ENCODE results near the gene GOLGA6L9.
"Not testable (repeated sequence)": the region's sequence is repeated elsewhere in the genome, so short reads cannot be mapped to it uniquely, and the experiment has no call there.

Gene GOLGA6L9
- 1.3 to 13.0 (median 2.4) reads per million in 9 experiments for total RNA-seq

GRCh38 chr15:82429693-82430092 lies at the start of gene GOLGA6L9:
TSS of gene GOLGA6L9 (plus strand) at chr15:82429816. CDS start at chr15:82430080, 264 bp downstream.
- H3K4me3 Mint-ChIP-seq; H3K36me3 Mint-ChIP-seq (ENCODE audit: insufficient read depth); ATAC-seq (replicated peaks); H3K4me1 Mint-ChIP-seq (ENCODE audit: low read depth in 2 of 2); H3K27ac Mint-ChIP-seq; H3K9me3 Mint-ChIP-seq; H3K27me3 Mint-ChIP-seq; DNase-seq: not testable (repeated sequence)

DNA sequence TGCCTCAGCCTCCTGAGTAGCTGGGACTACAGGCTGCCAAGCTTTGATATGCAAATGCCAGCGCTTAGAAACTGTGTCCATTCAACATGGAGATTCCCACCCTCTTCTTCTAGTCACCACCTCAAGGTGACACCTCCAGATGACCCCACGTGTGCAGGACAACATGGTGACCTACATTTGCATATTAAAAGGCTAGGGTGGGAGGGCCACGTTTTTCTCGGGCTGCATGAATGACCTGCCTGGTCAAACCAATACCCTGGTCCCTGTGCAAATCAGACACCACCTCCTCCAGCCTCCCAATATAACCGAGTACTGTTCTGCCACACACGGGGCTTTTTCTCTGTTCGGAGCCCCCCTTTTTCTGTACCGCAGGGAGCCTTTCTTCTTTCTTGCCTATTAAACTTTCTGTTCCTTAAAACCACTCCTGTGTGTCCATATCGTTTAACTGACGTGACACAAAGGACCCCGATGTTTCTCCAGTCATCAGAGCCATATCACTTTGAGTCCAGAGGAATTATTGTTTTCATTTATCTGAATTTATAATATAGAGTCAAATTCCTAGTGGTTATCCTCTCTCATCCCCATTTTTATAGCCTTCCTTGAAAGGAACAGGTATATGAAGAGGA lies 48.2 kb upstream of the GOLGA6L9 start:
- not testable (repeated sequence) for DNase-seq; H3K9me3 Mint-ChIP-seq; ATAC-seq (replicated peaks); H3K4me3 Mint-ChIP-seq; H3K4me1 Mint-ChIP-seq (ENCODE audit: low read depth in 2 of 2); H3K27me3 Mint-ChIP-seq; H3K36me3 Mint-ChIP-seq (ENCODE audit: insufficient read depth)
- H3K27ac Mint-ChIP-seq, result peak overlapping the region in 1 of 2 donors; percentile 15

GRCh38 chr15:82387209-82387608 lies 42.4 kb upstream of the GOLGA6L9 start:
- H3K9me3 Mint-ChIP-seq; H3K27me3 Mint-ChIP-seq; H3K36me3 Mint-ChIP-seq (ENCODE audit: insufficient read depth); ATAC-seq (replicated peaks); DNase-seq; H3K27ac Mint-ChIP-seq; H3K4me1 Mint-ChIP-seq (ENCODE audit: low read depth in 2 of 2); H3K4me3 Mint-ChIP-seq: not testable (repeated sequence)

GRCh38 chr15:82390152-82390551 lies 39.5 kb upstream of the GOLGA6L9 start:
- H3K36me3 Mint-ChIP-seq (ENCODE audit: insufficient read depth); H3K27me3 Mint-ChIP-seq; H3K9me3 Mint-ChIP-seq; H3K27ac Mint-ChIP-seq; ATAC-seq (replicated peaks); H3K4me3 Mint-ChIP-seq; DNase-seq; H3K4me1 Mint-ChIP-seq (ENCODE audit: low read depth in 2 of 2): not testable (repeated sequence)

DNA sequence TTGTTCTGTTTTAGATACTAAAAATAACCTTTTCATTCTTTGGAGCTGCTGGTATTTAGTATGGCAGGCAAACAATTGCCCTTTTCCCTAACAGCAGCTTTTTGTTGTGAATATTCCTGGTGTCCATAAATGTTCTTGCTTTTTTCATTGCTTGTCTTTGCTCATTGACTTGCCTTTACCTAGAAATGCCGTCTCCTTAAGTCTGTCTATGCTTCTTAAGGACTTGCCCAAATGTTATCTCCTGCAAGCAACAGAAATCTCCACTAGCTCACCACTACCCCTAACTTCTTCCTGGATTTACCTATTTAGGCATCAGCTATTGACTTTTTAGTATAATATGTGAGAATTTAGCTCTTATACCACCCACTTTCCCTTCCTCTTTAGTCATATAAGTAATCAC lies 37.5 kb upstream of the GOLGA6L9 start:
- not testable (repeated sequence) for H3K4me1 Mint-ChIP-seq (ENCODE audit: low read depth in 2 of 2); H3K27ac Mint-ChIP-seq; H3K9me3 Mint-ChIP-seq; H3K27me3 Mint-ChIP-seq; ATAC-seq (replicated peaks); DNase-seq; H3K36me3 Mint-ChIP-seq (ENCODE audit: insufficient read depth); H3K4me3 Mint-ChIP-seq

DNA sequence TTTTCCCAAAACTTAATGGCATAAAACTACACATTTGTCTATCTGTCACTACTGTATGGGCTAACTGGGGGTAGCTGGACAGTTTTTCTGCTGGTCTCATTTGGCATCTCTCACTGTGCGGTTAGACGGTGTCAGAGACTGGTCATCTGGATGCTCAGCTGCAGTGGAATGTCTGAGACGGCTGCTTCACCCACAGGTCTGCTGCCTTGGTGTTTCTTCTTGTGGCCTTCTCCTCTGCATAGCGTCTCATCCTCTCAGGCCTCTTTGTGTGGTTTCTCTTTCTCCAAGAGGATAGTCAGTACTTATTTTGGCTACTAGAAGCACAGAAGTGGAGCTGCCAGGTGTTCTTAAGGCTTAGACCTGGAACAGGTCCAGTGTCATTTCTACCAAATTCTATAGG lies 35.9 kb upstream of the GOLGA6L9 start:
- no peak for DNase-seq

GRCh38 chr15:82395788-82396187 lies 33.8 kb upstream of the GOLGA6L9 start:
- not testable (repeated sequence) for H3K27ac Mint-ChIP-seq; H3K9me3 Mint-ChIP-seq; H3K4me1 Mint-ChIP-seq (ENCODE audit: low read depth in 2 of 2); H3K36me3 Mint-ChIP-seq (ENCODE audit: insufficient read depth); DNase-seq; H3K4me3 Mint-ChIP-seq; H3K27me3 Mint-ChIP-seq; ATAC-seq (replicated peaks)

More for the DNA sequence above, 35.9 kb upstream of the GOLGA6L9 start:
- no peaks in the 10 kb centered on the region for H3K36me3 Mint-ChIP-seq (ENCODE audit: insufficient read depth)
- H3K9me3 Mint-ChIP-seq, result no peaks in the 10 kb centered on the region
- peaks cover 0 to 3% of the 10 kb centered on the region in 2 donors for H3K4me1 Mint-ChIP-seq (ENCODE audit: low read depth in 2 of 2)
- ATAC-seq (replicated peaks), result no peak
- no peak overlapping the region for H3K27ac Mint-ChIP-seq
- H3K4me3 Mint-ChIP-seq, result no peak overlapping the region
- H3K27me3 Mint-ChIP-seq, result no peaks in the 10 kb centered on the region

DNA sequence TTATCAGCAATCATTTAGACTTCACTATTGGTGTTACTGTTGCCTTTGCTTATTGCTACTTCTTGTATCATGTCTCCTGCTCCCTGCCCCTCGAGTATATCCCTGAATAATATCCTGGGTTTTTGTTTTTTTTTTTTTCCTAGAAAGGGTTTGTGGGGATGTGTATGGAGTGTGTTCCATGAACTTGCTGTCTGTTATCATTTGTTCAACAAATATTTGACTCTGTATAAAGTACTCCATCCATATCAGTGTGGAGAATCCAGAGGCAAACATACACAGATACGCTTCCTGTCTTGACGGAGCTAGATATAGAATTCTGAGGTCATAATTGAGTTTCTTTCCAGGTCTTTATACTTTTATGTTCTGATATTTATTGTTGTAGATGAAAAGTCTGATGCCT lies 31.8 kb upstream of the GOLGA6L9 start:
- no peak overlapping the region for H3K4me3 Mint-ChIP-seq
- H3K9me3 Mint-ChIP-seq, result no peaks in the 10 kb centered on the region
- peaks cover 0 to 5% of the 10 kb centered on the region in 2 donors for H3K4me1 Mint-ChIP-seq (ENCODE audit: low read depth in 2 of 2)
- DNase-seq (no peak), ATAC-seq (replicated peaks) (no peak)
- H3K27ac Mint-ChIP-seq, result no peak overlapping the region
- peaks cover 6% of the 10 kb centered on the region for H3K36me3 Mint-ChIP-seq (ENCODE audit: insufficient read depth)
- H3K27me3 Mint-ChIP-seq, result no peaks in the 10 kb centered on the region

DNA sequence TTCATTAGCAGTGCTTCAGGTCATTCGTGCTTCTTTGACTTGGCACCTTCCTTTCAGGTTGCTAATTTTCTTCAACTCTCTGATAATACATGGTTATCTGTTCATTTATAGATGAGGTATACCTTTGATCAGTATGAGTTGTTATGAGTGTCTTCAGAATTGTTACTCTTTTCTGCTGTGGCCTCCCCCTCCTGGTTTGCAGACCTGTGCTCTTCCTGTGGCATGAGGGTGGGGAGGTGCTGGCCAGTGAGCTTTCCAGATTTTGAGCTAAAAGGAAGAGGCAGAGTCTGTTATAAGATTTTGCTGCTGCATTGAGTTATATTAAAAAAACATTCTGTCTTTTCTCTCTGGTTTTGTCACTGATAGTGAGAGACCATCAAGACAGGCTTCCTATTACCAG lies 30.8 kb upstream of the GOLGA6L9 start:
- peaks cover 6% of the 10 kb centered on the region for H3K36me3 Mint-ChIP-seq (ENCODE audit: insufficient read depth)
- H3K9me3 Mint-ChIP-seq, result no peaks in the 10 kb centered on the region
- no peak overlapping the region for H3K27ac Mint-ChIP-seq
- DNase-seq, result no peak
- ATAC-seq (replicated peaks), result no peak
- no peaks in the 10 kb centered on the region for H3K27me3 Mint-ChIP-seq
- H3K4me3 Mint-ChIP-seq, result no peak overlapping the region
- peaks cover 0 to 2% of the 10 kb centered on the region in 2 donors for H3K4me1 Mint-ChIP-seq (ENCODE audit: low read depth in 2 of 2)

DNA sequence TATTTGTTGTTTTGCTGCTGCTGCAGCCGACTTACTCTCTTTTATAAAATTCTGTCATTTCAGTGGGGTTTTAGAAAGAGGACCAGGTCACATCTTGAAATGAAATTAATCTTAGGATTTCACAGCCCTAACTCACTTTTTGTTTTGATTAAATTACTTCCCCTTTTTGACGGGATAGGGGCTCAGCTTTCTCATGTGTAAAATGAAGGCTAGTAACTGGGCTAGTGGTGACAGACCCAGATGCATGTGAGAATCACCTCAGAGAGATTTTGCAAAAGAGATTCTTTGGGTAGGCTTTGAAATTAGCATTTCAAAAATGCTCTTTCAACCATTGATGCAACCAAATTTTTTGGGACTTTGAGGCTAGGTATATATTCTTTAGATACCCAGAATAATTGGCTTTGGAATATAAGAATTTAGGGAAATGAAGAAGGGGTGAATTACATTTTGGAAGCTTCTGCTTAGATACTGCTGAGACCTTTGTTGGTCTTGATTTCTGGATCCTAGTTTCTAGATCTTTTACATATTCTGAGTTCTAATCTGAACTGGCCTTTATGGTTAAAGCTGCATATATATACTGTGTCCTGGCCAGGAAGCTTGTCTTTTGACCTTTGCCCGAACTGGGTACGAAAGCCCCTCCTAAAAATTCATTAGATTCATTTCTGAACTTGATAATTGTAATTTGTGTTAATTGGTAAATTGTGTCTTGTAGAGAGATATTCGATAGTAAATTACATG lies 30.1 kb upstream of the GOLGA6L9 start:
- not testable (repeated sequence) for ATAC-seq (replicated peaks); DNase-seq; H3K27ac Mint-ChIP-seq; H3K27me3 Mint-ChIP-seq; H3K4me1 Mint-ChIP-seq (ENCODE audit: low read depth in 2 of 2); H3K9me3 Mint-ChIP-seq; H3K36me3 Mint-ChIP-seq (ENCODE audit: insufficient read depth); H3K4me3 Mint-ChIP-seq

DNA sequence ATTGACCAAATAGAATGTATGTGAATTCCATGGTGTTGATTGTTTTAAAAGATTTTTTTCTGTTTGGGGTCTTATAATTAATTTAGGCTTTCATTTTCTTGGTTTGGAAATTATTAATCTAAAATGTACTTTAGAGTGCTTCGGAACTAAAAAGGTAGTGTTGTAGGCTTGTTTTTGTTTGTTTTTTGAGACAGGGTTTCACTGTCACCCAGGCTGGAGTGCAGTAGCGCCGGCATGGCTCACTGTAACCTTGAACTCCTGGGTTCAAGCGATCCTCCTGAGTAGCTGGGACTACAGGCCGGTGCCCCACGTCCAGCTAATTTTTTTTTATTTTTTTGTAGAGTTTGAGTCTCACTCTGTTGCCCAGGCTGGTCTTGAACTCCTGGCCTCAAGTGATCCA lies 27.7 kb upstream of the GOLGA6L9 start:
- H3K9me3 Mint-ChIP-seq; H3K36me3 Mint-ChIP-seq (ENCODE audit: insufficient read depth); ATAC-seq (replicated peaks); H3K27me3 Mint-ChIP-seq; H3K27ac Mint-ChIP-seq; H3K4me1 Mint-ChIP-seq (ENCODE audit: low read depth in 2 of 2); DNase-seq; H3K4me3 Mint-ChIP-seq: not testable (repeated sequence)

DNA sequence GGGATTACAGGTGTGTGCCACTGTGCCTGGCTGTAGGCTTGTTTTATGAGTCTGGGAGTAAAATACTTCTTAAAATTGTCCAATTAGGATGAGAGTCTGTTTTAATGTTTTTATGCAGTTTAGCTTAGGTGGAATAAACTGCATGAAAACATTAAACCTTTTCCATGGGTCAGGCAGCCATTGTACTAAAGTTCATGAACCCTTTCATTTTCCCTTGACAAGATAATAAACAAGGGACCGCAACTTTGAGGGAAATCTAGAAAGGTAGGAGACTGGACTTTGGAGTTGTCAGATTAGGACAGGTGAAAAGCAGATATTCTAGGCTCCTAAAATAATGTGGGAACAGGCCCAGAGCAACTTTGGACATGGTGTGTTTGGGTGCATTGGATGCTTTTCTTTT lies 27.3 kb upstream of the GOLGA6L9 start:
- not testable (repeated sequence) for DNase-seq

DNA sequence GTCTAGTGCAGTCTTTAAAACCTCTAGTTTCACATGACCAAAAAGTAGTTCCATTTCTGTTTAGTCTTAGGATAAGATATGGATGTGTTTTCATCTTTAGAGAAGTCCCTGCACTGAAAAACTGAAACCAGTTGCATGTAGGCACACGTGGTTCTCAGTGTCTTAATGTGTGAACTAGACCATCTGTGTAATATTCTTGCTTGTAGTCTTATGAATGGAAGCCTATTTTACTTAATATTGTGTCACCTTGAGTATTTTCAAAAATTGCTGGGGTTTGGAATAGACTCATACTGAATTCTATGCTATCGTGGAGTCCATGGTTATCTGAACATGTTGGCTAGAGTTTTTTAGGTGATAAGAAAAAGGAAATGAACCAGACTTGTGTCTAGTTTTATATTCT lies 23.4 kb upstream of the GOLGA6L9 start:
- not testable (repeated sequence) for H3K9me3 Mint-ChIP-seq; ATAC-seq (replicated peaks); H3K4me1 Mint-ChIP-seq (ENCODE audit: low read depth in 2 of 2)

More for the DNA sequence above, 27.3 kb upstream of the GOLGA6L9 start:
- not testable (repeated sequence) for H3K9me3 Mint-ChIP-seq; H3K4me1 Mint-ChIP-seq (ENCODE audit: low read depth in 2 of 2); ATAC-seq (replicated peaks); H3K27ac Mint-ChIP-seq; H3K27me3 Mint-ChIP-seq; H3K4me3 Mint-ChIP-seq
- peaks cover 10% of the 10 kb centered on the region for H3K36me3 Mint-ChIP-seq (ENCODE audit: insufficient read depth)

DNA sequence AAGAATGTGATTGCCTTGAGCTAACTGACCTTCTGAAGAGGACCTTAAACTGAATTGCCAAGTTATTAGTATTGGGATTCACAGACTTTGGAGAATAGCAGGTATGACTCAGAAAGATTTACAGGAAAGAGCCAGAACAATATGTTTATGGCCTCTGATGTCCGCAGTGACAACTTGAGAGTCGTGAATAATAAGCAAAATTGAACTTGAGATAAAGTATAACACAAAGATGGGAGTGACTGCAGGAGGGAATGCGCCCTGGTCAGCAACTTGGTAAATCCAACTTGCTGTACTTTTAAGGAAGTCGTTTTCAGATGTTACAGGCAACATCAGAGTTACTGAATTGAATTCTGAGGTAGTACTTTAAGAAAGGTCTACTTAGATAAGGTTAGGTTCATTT lies 19.3 kb upstream of the GOLGA6L9 start:
- not testable (repeated sequence) for H3K9me3 Mint-ChIP-seq; H3K27ac Mint-ChIP-seq; DNase-seq; H3K4me3 Mint-ChIP-seq; ATAC-seq (replicated peaks); H3K36me3 Mint-ChIP-seq (ENCODE audit: insufficient read depth); H3K27me3 Mint-ChIP-seq; H3K4me1 Mint-ChIP-seq (ENCODE audit: low read depth in 2 of 2)

More for the DNA sequence above, 23.4 kb upstream of the GOLGA6L9 start:
- not testable (repeated sequence) for H3K27me3 Mint-ChIP-seq; DNase-seq; H3K4me3 Mint-ChIP-seq; H3K36me3 Mint-ChIP-seq (ENCODE audit: insufficient read depth)
- H3K27ac Mint-ChIP-seq, result peak overlapping the region in 1 of 2 donors; percentile 14

Measured in effector memory CD8-positive, alpha-beta T cell (primary cell).